Suprapubic skin (tissue), 4 donors: Measurements from ENCODE around the gene NT5C3B.

Experiments used
- POLR2A ChIP-seq, 2 donors: fragments of 450-650 bp; IDR thresholded peaks; one replicate each; pipeline ENCODE4 v1.6.1; 2017; ENCODE audit warnings: antibody characterized with exemption in 2 of 2, mild to moderate bottlenecking in 2 of 2, moderate library complexity in 2 of 2
- POLR2AphosphoS5 ChIP-seq, 3 donors: sonication (generic); formaldehyde crosslinking; IDR thresholded peaks; one replicate each; pipeline ENCODE4 v1.6.1; 2017; ENCODE audit warnings: antibody characterized with exemption in 3 of 3
- TF ChIP-seq, protein P1 (sequence below), 2 donors: fragments of 200-600 bp in 1 of 2; fragments of 450-650 bp in 1 of 2; sonication (generic) in 1 of 2; IDR thresholded peaks; one replicate each; pipeline ENCODE4 v1.5.1; 2016 to 2019; ENCODE audit warnings: antibody characterized with exemption in 2 of 2, mild to moderate bottlenecking in 1 of 2, moderate library complexity in 1 of 2

- TF ChIP-seq, protein P1, sequence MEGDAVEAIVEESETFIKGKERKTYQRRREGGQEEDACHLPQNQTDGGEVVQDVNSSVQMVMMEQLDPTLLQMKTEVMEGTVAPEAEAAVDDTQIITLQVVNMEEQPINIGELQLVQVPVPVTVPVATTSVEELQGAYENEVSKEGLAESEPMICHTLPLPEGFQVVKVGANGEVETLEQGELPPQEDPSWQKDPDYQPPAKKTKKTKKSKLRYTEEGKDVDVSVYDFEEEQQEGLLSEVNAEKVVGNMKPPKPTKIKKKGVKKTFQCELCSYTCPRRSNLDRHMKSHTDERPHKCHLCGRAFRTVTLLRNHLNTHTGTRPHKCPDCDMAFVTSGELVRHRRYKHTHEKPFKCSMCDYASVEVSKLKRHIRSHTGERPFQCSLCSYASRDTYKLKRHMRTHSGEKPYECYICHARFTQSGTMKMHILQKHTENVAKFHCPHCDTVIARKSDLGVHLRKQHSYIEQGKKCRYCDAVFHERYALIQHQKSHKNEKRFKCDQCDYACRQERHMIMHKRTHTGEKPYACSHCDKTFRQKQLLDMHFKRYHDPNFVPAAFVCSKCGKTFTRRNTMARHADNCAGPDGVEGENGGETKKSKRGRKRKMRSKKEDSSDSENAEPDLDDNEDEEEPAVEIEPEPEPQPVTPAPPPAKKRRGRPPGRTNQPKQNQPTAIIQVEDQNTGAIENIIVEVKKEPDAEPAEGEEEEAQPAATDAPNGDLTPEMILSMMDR (IDR thresholded peaks at IDR 0.05): no peak
- no peak for TF ChIP-seq POLR2A (IDR thresholded peaks at IDR 0.05)
- TF ChIP-seq POLR2AphosphoS5 (IDR thresholded peaks at IDR 0.05): no peak
Measured at GRCh38 chr17:41814195-41814594, 21.8 kb downstream of the NT5C3B start.
